Activated effector memory CD4-positive, alpha-beta T cell treated with Interleukin-2 at 50 U/mL for 16 hours (primary cell): ENCODE results near the gene NT5M.

Source experiments
- DNase-seq: peaks from one replicate; pipeline ENCODE4 v3.0.0-alpha.2; 2020

Gene NT5M

GRCh38 chr17:17303847-17304490, 796 bp downstream of the NT5M start:
- no peak for DNase-seq

- no peak for DNase-seq
Measured at GRCh38 chr17:17304521-17304985, 1.4 kb downstream of the NT5M start.

GRCh38 chr17:17305281-17305801, 2.2 kb downstream of the NT5M start:
- DNase-seq: peak; percentile 22

- no peak for DNase-seq
Measured at GRCh38 chr17:17309356-17309755, 6.2 kb downstream of the NT5M start.

GRCh38 chr17:17313350-17313991, 10.3 kb downstream of the NT5M start:
- peak; percentile 62 for DNase-seq

GRCh38 chr17:17314501-17315071, 11.4 kb downstream of the NT5M start:
- DNase-seq: no peak

- no peak for DNase-seq
Measured at GRCh38 chr17:17315142-17315821, 12.1 kb downstream of the NT5M start.

GRCh38 chr17:17320188-17320910, 17.2 kb downstream of the NT5M start:
- no peak for DNase-seq

- no peak for DNase-seq
Measured at GRCh38 chr17:17320911-17321220, 17.7 kb downstream of the NT5M start.

GRCh38 chr17:17321356-17322025, 18.3 kb downstream of the NT5M start:
- DNase-seq: no peak

- no peak for DNase-seq
Measured at GRCh38 chr17:17322516-17323510, 19.6 kb downstream of the NT5M start.

- DNase-seq: no peak
Measured at GRCh38 chr17:17324616-17325015, 21.4 kb downstream of the NT5M start.

GRCh38 chr17:17325228-17325627, 22.1 kb downstream of the NT5M start:
- DNase-seq: no peak

GRCh38 chr17:17325816-17326215, 22.6 kb downstream of the NT5M start:
- no peak for DNase-seq

- no peak for DNase-seq
Measured at GRCh38 chr17:17326275-17326875, 23.2 kb downstream of the NT5M start.

- no peak for DNase-seq
Measured at GRCh38 chr17:17328251-17328650, 25.1 kb downstream of the NT5M start.

- no peak for DNase-seq
Measured at GRCh38 chr17:17341452-17341851, 38.3 kb downstream of the NT5M start.

- DNase-seq: no peak
Measured at GRCh38 chr17:17342242-17342945, 39.2 kb downstream of the NT5M start.

GRCh38 chr17:17343160-17343735, 40.1 kb downstream of the NT5M start:
- no peak for DNase-seq
